Measurements from ENCODE around the gene CROT.

Gene CROT

DNA sequence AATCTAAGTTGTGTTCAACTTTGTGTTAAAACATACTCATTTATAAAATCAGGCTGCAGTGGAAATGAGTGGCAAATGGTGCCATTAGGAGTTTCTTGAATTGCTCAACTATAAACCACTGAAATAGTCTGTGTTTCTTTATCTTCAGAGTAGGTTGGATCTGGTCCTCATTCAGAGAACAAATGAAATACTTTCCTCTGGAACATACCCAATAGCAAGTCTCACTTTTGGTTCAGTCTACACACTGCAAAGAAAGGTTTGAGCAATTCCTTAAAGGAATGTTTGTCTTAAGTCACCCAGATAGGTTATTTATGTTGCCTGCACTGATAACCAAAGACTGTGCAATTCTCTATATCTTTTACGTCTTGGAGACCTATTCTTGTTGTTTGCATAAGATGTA lies 67.6 kb downstream of the CROT start:
- Histone ChIP-seq H2AFZ (ENCODE audit: low read length) (no peak overlapping the region), H3K4me3 (ENCODE audit: low read depth, low read length, poor library complexity, severe bottlenecking) (no peak overlapping the region), H3K36me3 (ENCODE audit: insufficient read depth, low read length) (no peaks in the 10 kb centered on the region), H3K9me3 (ENCODE audit: low read length) (no peaks in the 10 kb centered on the region), H3K27me3 (ENCODE audit: insufficient read depth, low read length) (no peaks in the 10 kb centered on the region), H3K9me2 (ENCODE audit: low read depth, low read length) (no peaks in the 10 kb centered on the region), H3K9ac (ENCODE audit: low read length) (no peak overlapping the region), H3K79me2 (ENCODE audit: insufficient read depth, low read length) (no peaks in the 10 kb centered on the region), H4K20me1 (ENCODE audit: insufficient read depth, low read length) (no peaks in the 10 kb centered on the region), H3K27ac (ENCODE audit: low read depth, low read length, poor library complexity, severe bottlenecking) (no peak overlapping the region), H3K4me2 (ENCODE audit: low read length) (no peak overlapping the region), H3F3A (ENCODE audit: insufficient read depth, low read length) (no peaks in the 10 kb centered on the region), H3K4me1 (ENCODE audit: insufficient read depth, low read length, severe bottlenecking) (no peaks in the 10 kb centered on the region)
- TF ChIP-seq, protein P1, sequence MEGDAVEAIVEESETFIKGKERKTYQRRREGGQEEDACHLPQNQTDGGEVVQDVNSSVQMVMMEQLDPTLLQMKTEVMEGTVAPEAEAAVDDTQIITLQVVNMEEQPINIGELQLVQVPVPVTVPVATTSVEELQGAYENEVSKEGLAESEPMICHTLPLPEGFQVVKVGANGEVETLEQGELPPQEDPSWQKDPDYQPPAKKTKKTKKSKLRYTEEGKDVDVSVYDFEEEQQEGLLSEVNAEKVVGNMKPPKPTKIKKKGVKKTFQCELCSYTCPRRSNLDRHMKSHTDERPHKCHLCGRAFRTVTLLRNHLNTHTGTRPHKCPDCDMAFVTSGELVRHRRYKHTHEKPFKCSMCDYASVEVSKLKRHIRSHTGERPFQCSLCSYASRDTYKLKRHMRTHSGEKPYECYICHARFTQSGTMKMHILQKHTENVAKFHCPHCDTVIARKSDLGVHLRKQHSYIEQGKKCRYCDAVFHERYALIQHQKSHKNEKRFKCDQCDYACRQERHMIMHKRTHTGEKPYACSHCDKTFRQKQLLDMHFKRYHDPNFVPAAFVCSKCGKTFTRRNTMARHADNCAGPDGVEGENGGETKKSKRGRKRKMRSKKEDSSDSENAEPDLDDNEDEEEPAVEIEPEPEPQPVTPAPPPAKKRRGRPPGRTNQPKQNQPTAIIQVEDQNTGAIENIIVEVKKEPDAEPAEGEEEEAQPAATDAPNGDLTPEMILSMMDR (IDR thresholded peaks at IDR 0.05; ENCODE audit: low read length), result no peak
- TF ChIP-seq EZH2 (IDR thresholded peaks at IDR 0.05; ENCODE audit: borderline replicate concordance, low read length), result no peak

DNA sequence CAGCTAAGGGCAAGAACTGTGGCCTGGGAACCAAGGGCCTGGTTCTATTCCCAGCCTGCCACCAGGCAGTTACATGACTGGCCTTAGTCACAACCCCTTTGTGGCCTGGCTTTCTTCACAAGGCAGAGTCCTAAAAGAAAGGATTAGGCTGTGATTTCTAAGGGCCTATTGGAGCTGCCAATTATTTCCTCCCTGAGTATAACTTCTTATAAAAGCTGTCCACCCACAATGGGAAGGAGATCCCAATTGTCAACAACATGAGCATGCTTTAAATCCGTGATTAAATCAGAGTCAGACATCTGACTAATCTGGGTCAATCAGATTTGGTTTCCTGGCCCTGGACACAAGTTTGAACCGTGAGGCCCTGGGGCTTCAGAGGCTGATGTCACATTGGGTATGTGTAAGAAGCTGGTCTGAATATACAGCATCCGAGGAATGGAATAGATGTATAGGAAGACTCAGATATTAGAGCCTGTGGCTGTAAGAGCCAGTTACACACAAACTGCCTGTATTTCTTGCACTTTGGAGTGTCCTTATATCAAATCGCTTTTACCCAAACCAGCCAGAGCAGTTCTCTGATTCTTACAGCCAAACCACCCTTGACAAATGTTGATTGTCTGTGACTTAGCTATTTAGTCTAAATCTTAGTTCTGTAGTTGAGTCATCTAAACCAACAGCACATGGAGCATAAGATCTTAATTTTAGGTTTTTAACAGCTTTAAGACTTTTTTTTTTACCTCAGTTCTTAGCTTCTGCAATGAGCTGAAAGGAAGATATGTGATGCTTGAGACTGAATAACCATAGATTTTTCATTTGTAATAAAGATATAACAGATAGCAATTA lies 68.7 kb downstream of the CROT start:
- Histone ChIP-seq H3K9me2 (ENCODE audit: low read depth, low read length) (no peaks in the 10 kb centered on the region), H3K4me3 (ENCODE audit: low read depth, low read length, poor library complexity, severe bottlenecking) (no peak overlapping the region), H3K9me3 (ENCODE audit: low read length) (no peaks in the 10 kb centered on the region), H3F3A (ENCODE audit: insufficient read depth, low read length) (no peaks in the 10 kb centered on the region), H4K20me1 (ENCODE audit: insufficient read depth, low read length) (no peaks in the 10 kb centered on the region), H3K9ac (ENCODE audit: low read length) (no peak overlapping the region), H3K4me2 (ENCODE audit: low read length) (no peak overlapping the region), H3K4me1 (ENCODE audit: insufficient read depth, low read length, severe bottlenecking) (no peaks in the 10 kb centered on the region), H3K27me3 (ENCODE audit: insufficient read depth, low read length) (no peaks in the 10 kb centered on the region), H3K79me2 (ENCODE audit: insufficient read depth, low read length) (no peaks in the 10 kb centered on the region), H3K36me3 (ENCODE audit: insufficient read depth, low read length) (no peaks in the 10 kb centered on the region), H3K27ac (ENCODE audit: low read depth, low read length, poor library complexity, severe bottlenecking) (no peak overlapping the region), H2AFZ (ENCODE audit: low read length) (no peak overlapping the region)
- no peak for TF ChIP-seq EZH2 (IDR thresholded peaks at IDR 0.05; ENCODE audit: borderline replicate concordance, low read length)
- TF ChIP-seq, protein P1 (IDR thresholded peaks at IDR 0.05; ENCODE audit: low read length), result no peak

- TF ChIP-seq EZH2 (IDR thresholded peaks at IDR 0.05; ENCODE audit: borderline replicate concordance, low read length), result no peak
- TF ChIP-seq, protein P1 (IDR thresholded peaks at IDR 0.05; ENCODE audit: low read length), result no peak
- H3K9ac ChIP-seq (ENCODE audit: low read length), result no peak overlapping the region
- no peaks in the 10 kb centered on the region for H4K20me1 ChIP-seq (ENCODE audit: insufficient read depth, low read length)
- H3K27ac ChIP-seq (ENCODE audit: low read depth, low read length, poor library complexity, severe bottlenecking), result no peak overlapping the region
- H3K4me1 ChIP-seq (ENCODE audit: insufficient read depth, low read length, severe bottlenecking), result no peaks in the 10 kb centered on the region
- H3K79me2 ChIP-seq (ENCODE audit: insufficient read depth, low read length), result no peaks in the 10 kb centered on the region
- no peaks in the 10 kb centered on the region for H3K9me2 ChIP-seq (ENCODE audit: low read depth, low read length)
- no peak overlapping the region for H3K4me2 ChIP-seq (ENCODE audit: low read length)
- no peak overlapping the region for H2AFZ ChIP-seq (ENCODE audit: low read length)
- H3K36me3 ChIP-seq (ENCODE audit: insufficient read depth, low read length), result no peaks in the 10 kb centered on the region
- no peaks in the 10 kb centered on the region for H3K9me3 ChIP-seq (ENCODE audit: low read length)
- no peak overlapping the region for H3K4me3 ChIP-seq (ENCODE audit: low read depth, low read length, poor library complexity, severe bottlenecking)
- no peaks in the 10 kb centered on the region for H3F3A ChIP-seq (ENCODE audit: insufficient read depth, low read length)
- no peaks in the 10 kb centered on the region for H3K27me3 ChIP-seq (ENCODE audit: insufficient read depth, low read length)
Measured at GRCh38 chr7:87414794-87415188, 69.3 kb downstream of the CROT start.

All from OCI-LY1 (cell line).